SK-N-SH (cell line): Measurements from ENCODE around the gene NBR1. TPM values are rescaled to one million over a fixed set of nuclear protein-coding genes. Genes with fewer than 3 reads are reported as not detected.

ENCODE experiments used
- CTCF ChIA-PET: fragments of 300-600, 350-600 bp; formaldehyde crosslinking; extraction: SDS; loops from one replicate; lab custom pipeline; 2021; lab: Yijun Ruan, JAX
- POLR2A ChIA-PET: fragments of 350-600 bp; sonication (Branson Sonifier 250); formaldehyde crosslinking; extraction: SDS; loops from one replicate; lab custom pipeline; 2020; ENCODE audit warnings: antibody characterized with exemption, inconsistent platforms; lab: Yijun Ruan, JAX
- DNase-seq: peaks from one replicate; pipeline ENCODE4 v3.0.0; 2012
- H2AFZ ChIP-seq: fragments of 200-600 bp; sonication (generic); 2 replicates; pipeline ENCODE4 v1.8.1; 2016; ENCODE audit warnings: antibody characterized with exemption, mild to moderate bottlenecking, low read depth
- H3F3A ChIP-seq: fragments of 200-600 bp; sonication (generic); replicated peaks from 2 replicates; pipeline ENCODE3; 2016; ENCODE audit warnings: antibody characterized with exemption, mild to moderate bottlenecking; ENCODE audit not compliant: insufficient read depth
- H3K27ac ChIP-seq, 2 experiments: fragments of 200-500 bp in 1 of 2; fragments of 200-600 bp in 1 of 2; sonication (Bioruptor generic) in 1 of 2; sonication (generic), shearing (Covaris generic) in 1 of 2; 2 replicates each; pipeline versions ENCODE4 v1.5.1 to v1.6.1; 2014 to 2016; ENCODE audit warnings: low read depth in 2 of 2, inconsistent platforms in 1 of 2, low read length in 1 of 2, mild to moderate bottlenecking in 1 of 2, mixed read lengths in 1 of 2
- H3K27me3 ChIP-seq: fragments of 200-600 bp; sonication (generic), shearing (Covaris generic); 2 replicates; pipeline ENCODE4 v1.6.1; 2016; ENCODE audit warnings: mixed run types; ENCODE audit not compliant: insufficient read depth
- H3K36me3 ChIP-seq, 2 experiments: fragments of 200-500 bp in 1 of 2; fragments of 200-600 bp in 1 of 2; sonication (Bioruptor generic) in 1 of 2; sonication (generic) in 1 of 2; replicated peaks in 1 of 2; 2 replicates each; pipeline versions ENCODE3 to v1.5.1; 2014 to 2016; ENCODE audit warnings: low read length in 1 of 2, mild to moderate bottlenecking in 1 of 2; ENCODE audit not compliant: insufficient read depth in 2 of 2, control insufficient read depth in 1 of 2
- H3K4me1 ChIP-seq, 2 experiments: fragments of 200-500 bp in 1 of 2; fragments of 200-600 bp in 1 of 2; sonication (Bioruptor generic) in 1 of 2; sonication (generic), shearing (Covaris generic) in 1 of 2; 2 replicates each; pipeline versions ENCODE4 v1.5.1 to v1.6.1; 2014 to 2016; ENCODE audit warnings: low read depth in 1 of 2, low read length in 1 of 2, mixed run types in 1 of 2; ENCODE audit not compliant: insufficient read depth in 2 of 2, control insufficient read depth in 1 of 2
- H3K4me2 ChIP-seq: fragments of 200-600 bp; sonication (generic), shearing (Covaris generic); 2 replicates; pipeline ENCODE4 v1.6.1; 2017; ENCODE audit warnings: mixed run types
- H3K4me3 ChIP-seq, 2 experiments: fragments of 200-500 bp in 1 of 2; fragments of 200-600 bp in 1 of 2; sonication (Bioruptor generic) in 1 of 2; sonication (generic), shearing (Covaris generic) in 1 of 2; 2 replicates each; pipeline versions ENCODE4 v1.5.1 to v1.8.1; 2014 to 2016; ENCODE audit warnings: low read depth in 2 of 2, inconsistent platforms in 1 of 2, low read length in 1 of 2, mild to moderate bottlenecking in 1 of 2, mixed read lengths in 1 of 2, moderate library complexity in 1 of 2
- H3K79me2 ChIP-seq: fragments of 200-600 bp; sonication (generic); 2 replicates; pipeline ENCODE4 v1.8.1; 2017; ENCODE audit warnings: mild to moderate bottlenecking; ENCODE audit not compliant: insufficient read depth
- H3K9ac ChIP-seq: fragments of 200-600 bp; sonication (generic); 2 replicates; pipeline ENCODE4 v1.6.1; 2017; ENCODE audit warnings: mixed run types
- H3K9me2 ChIP-seq: fragments of 200-600 bp; sonication (generic); 2 replicates; pipeline ENCODE4 v1.6.1; 2017; ENCODE audit warnings: mixed run types
- H3K9me3 ChIP-seq: fragments of 200-600 bp; sonication (generic); 2 replicates; pipeline ENCODE4 v1.6.1; 2017; ENCODE audit warnings: mixed run types, mild to moderate bottlenecking, moderate library complexity
- H4K20me1 ChIP-seq: fragments of 200-600 bp; sonication (generic); 2 replicates; pipeline ENCODE4 v1.6.1; 2017; ENCODE audit warnings: mild to moderate bottlenecking, mixed run types; ENCODE audit not compliant: insufficient read depth
- EP300 ChIP-seq, 2 experiments: IDR thresholded peaks; 2 replicates each; pipeline versions ENCODE4 v1.4.0 to v1.6.1; 2012; ENCODE audit warnings: borderline replicate concordance in 1 of 2, low read depth in 1 of 2, low read length in 1 of 2
- EZH2phosphoT487 ChIP-seq: fragments of 200-600 bp; sonication (generic); IDR thresholded peaks from 2 replicates; pipeline ENCODE4 v1.6.1; 2017; ENCODE audit warnings: low read depth, mixed run types, mild to moderate bottlenecking, antibody characterized with exemption, moderate library complexity, borderline replicate concordance
- FOXJ3 ChIP-seq: sonication (generic); formaldehyde crosslinking; IDR thresholded peaks from 2 replicates; pipeline ENCODE4 v1.5.1; 2020; ENCODE audit warnings: mild to moderate bottlenecking, missing genetic modification reagents
- GABPA ChIP-seq: IDR thresholded peaks from 2 replicates; pipeline ENCODE4 v1.4.0; 2012; ENCODE audit warnings: low read depth, mild to moderate bottlenecking
- GATA2 ChIP-seq: sonication (generic); formaldehyde crosslinking; IDR thresholded peaks from 2 replicates; pipeline ENCODE4 v1.5.0; 2020; ENCODE audit warnings: mild to moderate bottlenecking, missing genetic modification reagents
- IRF3 ChIP-seq: fragments of 150-350 bp; IDR thresholded peaks from 2 replicates; pipeline ENCODE4 v1.6.1; 2016; ENCODE audit warnings: mild to moderate bottlenecking, low read depth, low read length
- MEF2A ChIP-seq: IDR thresholded peaks from 2 replicates; pipeline ENCODE4 v1.4.0; 2012; ENCODE audit warnings: low read depth, borderline replicate concordance
- MXI1 ChIP-seq: IDR thresholded peaks from 2 replicates; pipeline ENCODE4 v1.6.1; 2012; ENCODE audit warnings: mild to moderate bottlenecking, low read depth, low read length, improper control_type of control experiment
- POLR2AphosphoS5 ChIP-seq: IDR thresholded peaks from 2 replicates; pipeline ENCODE4 v1.6.1; 2012; ENCODE audit warnings: low read depth, low read length
- RFX5 ChIP-seq: IDR thresholded peaks from 2 replicates; pipeline ENCODE4 v1.6.1; 2012; ENCODE audit warnings: mild to moderate bottlenecking, improper control_type of control experiment, low read length
- SMC3 ChIP-seq: IDR thresholded peaks from 2 replicates; pipeline ENCODE4 v1.6.1; 2012; ENCODE audit warnings: low read depth, low read length, improper control_type of control experiment
- TAF1 ChIP-seq: IDR thresholded peaks from 2 replicates; pipeline ENCODE4 v1.6.1; 2012; ENCODE audit warnings: low read depth, mild to moderate bottlenecking, low read length, moderate library complexity, borderline replicate concordance
- TEAD4 ChIP-seq: IDR thresholded peaks from 2 replicates; pipeline ENCODE4 v1.4.0; 2012; ENCODE audit warnings: mild to moderate bottlenecking, borderline replicate concordance; ENCODE audit not compliant: insufficient read depth
- USF2 ChIP-seq: fragments of 150-350 bp; IDR thresholded peaks from 2 replicates; pipeline ENCODE4 v1.6.1; 2017; ENCODE audit warnings: antibody characterized with exemption, low read length, low read depth, borderline replicate concordance
- WGBS: methylation state at CpG from one replicate; pipeline ENCODE4 v1.1.6; 2017; ENCODE audit warnings: low lambda C conversion rate; 5-methylcytosine and 5-hydroxymethylcytosine counted together
- polyA plus RNA-seq, 3 experiments: library from polyadenylated mRNA; depleted of rRNA; stranded (reverse); fragments of >200 nt; gene quantifications; 2 replicates each; pipeline ENCODE4 v1.2.3, GENCODE V29; 2012
- TF ChIP-seq, protein P1 (sequence below): fragments of 200-600 bp; sonication (generic); IDR thresholded peaks from 2 replicates; pipeline ENCODE4 v1.6.1; 2017; ENCODE audit warnings: antibody characterized with exemption, mild to moderate bottlenecking, moderate library complexity
- TF ChIP-seq, protein P2 (sequence below): IDR thresholded peaks from 2 replicates; pipeline ENCODE4 v1.4.0; 2012; ENCODE audit warnings: low read depth, borderline replicate concordance

NBR1 gene
- polyA plus RNA-seq, 1 of the 3 experiments (the other 2 are of a cell fraction), result 41.4 TPM

DNA sequence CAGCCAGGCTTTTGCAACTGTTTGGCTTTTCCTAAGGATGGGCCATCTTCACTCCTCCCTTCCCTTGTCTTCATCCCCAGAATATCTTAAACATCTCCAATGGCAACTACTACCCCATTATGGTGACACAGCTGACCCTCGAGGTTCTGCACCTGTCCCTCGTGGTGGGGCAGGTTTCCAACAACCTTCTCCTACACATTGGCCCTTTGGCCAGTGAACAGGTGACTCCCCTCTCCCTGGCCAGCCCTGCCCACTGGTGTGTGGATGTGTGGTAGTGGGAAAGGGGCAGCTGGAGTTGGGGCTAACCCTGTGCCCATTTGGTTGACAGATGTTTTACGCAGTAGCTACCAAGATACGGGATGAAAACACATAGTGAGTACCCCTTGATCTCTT, 45.4 kb downstream of the NBR1 start (continued):
- TF ChIP-seq SMC3 (no peak), TEAD4 (no peak), GATA2 (no peak), EP300 (IDR thresholded peaks at IDR 0.05; ENCODE audit: borderline replicate concordance in 1 of 2, low read depth in 1 of 2, low read length in 1 of 2) (no peak), POLR2AphosphoS5 (no peak), FOXJ3 (CRISPR knock-in tag) (no peak)

GRCh38 chr17:43216762-43217613, 46.0 kb downstream of the NBR1 start:
- Histone ChIP-seq H4K20me1 (no peaks in the 10 kb centered on the region), H3F3A (peaks cover 9% of the 10 kb centered on the region), H3K4me3 (no peak overlapping the region), H3K9me2 (no peaks in the 10 kb centered on the region), H3K27ac (no peak overlapping the region), H2AFZ (no peak overlapping the region), H3K27me3 (no peaks in the 10 kb centered on the region), H3K79me2 (no peaks in the 10 kb centered on the region), H3K9me3 (no peaks in the 10 kb centered on the region), H3K36me3 (peaks cover 0 to 8% of the 10 kb centered on the region in 2 experiments), H3K9ac (no peak overlapping the region), H3K4me2 (no peak overlapping the region), H3K4me1 (no peaks in the 10 kb centered on the region)
- TF ChIP-seq MXI1, result no peak
- TF ChIP-seq, protein P1, sequence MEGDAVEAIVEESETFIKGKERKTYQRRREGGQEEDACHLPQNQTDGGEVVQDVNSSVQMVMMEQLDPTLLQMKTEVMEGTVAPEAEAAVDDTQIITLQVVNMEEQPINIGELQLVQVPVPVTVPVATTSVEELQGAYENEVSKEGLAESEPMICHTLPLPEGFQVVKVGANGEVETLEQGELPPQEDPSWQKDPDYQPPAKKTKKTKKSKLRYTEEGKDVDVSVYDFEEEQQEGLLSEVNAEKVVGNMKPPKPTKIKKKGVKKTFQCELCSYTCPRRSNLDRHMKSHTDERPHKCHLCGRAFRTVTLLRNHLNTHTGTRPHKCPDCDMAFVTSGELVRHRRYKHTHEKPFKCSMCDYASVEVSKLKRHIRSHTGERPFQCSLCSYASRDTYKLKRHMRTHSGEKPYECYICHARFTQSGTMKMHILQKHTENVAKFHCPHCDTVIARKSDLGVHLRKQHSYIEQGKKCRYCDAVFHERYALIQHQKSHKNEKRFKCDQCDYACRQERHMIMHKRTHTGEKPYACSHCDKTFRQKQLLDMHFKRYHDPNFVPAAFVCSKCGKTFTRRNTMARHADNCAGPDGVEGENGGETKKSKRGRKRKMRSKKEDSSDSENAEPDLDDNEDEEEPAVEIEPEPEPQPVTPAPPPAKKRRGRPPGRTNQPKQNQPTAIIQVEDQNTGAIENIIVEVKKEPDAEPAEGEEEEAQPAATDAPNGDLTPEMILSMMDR, result no peak
- TF ChIP-seq IRF3, result no peak
- no peak for TF ChIP-seq GABPA
- no peak for TF ChIP-seq RFX5
- TF ChIP-seq EZH2phosphoT487, result no peak
- no peak for TF ChIP-seq TAF1
- no peak for TF ChIP-seq MEF2A
- no peak for TF ChIP-seq USF2
- no peak for TF ChIP-seq EP300 (IDR thresholded peaks at IDR 0.05; ENCODE audit: borderline replicate concordance in 1 of 2, low read depth in 1 of 2, low read length in 1 of 2)
- TF ChIP-seq, protein P2, sequence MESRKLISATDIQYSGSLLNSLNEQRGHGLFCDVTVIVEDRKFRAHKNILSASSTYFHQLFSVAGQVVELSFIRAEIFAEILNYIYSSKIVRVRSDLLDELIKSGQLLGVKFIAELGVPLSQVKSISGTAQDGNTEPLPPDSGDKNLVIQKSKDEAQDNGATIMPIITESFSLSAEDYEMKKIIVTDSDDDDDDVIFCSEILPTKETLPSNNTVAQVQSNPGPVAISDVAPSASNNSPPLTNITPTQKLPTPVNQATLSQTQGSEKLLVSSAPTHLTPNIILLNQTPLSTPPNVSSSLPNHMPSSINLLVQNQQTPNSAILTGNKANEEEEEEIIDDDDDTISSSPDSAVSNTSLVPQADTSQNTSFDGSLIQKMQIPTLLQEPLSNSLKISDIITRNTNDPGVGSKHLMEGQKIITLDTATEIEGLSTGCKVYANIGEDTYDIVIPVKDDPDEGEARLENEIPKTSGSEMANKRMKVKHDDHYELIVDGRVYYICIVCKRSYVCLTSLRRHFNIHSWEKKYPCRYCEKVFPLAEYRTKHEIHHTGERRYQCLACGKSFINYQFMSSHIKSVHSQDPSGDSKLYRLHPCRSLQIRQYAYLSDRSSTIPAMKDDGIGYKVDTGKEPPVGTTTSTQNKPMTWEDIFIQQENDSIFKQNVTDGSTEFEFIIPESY, result no peak
- 64% methylated on average over 1 of the region's 4 CpGs for WGBS
- ChIA-PET CTCF (interaction anchor here (0.8 to 1.0 kb wide), 2 partner anchors 17 to 193 kb away, joined by 3 read pairs; no protein-coding TSS in a partner anchor), POLR2A (interaction anchor here (0.7 to 2.1 kb wide), 2 partner anchors 97 to 99 kb away, joined by 4 to 6 read pairs; no protein-coding TSS in a partner anchor)
- DNase-seq, result no peak
